ENCODE results near the gene LRP5.

Gene LRP5

DNA sequence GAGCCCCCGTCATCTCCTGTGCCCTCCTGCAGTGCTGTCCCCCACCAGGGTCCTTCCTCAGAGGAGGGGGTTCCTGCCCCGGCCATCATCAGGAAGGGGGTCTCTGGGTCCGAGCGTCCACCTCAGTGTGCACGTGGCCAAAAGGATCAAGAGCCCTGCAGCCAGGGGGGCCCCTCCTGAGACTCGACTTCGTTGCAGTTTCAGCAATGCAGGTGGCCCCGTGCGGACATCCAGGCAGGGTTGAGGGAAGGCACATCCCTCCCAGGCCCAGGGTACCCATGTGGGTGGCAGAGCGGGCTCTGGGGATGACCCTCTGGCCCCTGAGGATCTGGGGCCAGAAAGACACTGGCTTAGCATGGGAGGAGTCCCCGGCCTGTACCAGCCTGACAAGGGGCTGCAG is 41.3 kb downstream of the LRP5 start:
- no peak overlapping the region for H3K9ac ChIP-seq (ENCODE audit: low read depth, low read length, poor library complexity, severe bottlenecking)
- no peaks in the 10 kb centered on the region for H3F3A ChIP-seq (ENCODE audit: low read depth)
- no peak overlapping the region for H3K4me3 ChIP-seq (ENCODE audit: low read length, poor library complexity, severe bottlenecking)
- TF ChIP-seq, protein P1, sequence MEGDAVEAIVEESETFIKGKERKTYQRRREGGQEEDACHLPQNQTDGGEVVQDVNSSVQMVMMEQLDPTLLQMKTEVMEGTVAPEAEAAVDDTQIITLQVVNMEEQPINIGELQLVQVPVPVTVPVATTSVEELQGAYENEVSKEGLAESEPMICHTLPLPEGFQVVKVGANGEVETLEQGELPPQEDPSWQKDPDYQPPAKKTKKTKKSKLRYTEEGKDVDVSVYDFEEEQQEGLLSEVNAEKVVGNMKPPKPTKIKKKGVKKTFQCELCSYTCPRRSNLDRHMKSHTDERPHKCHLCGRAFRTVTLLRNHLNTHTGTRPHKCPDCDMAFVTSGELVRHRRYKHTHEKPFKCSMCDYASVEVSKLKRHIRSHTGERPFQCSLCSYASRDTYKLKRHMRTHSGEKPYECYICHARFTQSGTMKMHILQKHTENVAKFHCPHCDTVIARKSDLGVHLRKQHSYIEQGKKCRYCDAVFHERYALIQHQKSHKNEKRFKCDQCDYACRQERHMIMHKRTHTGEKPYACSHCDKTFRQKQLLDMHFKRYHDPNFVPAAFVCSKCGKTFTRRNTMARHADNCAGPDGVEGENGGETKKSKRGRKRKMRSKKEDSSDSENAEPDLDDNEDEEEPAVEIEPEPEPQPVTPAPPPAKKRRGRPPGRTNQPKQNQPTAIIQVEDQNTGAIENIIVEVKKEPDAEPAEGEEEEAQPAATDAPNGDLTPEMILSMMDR (conservative IDR thresholded peaks at IDR 0.05; ENCODE audit: low read length) = no peak
- TF ChIP-seq EZH2phosphoT487 (IDR thresholded peaks at IDR 0.05; ENCODE audit: borderline replicate concordance) = no peak
- H3K36me3 ChIP-seq (ENCODE audit: insufficient read depth, low read length) = peaks cover 45% of the 10 kb centered on the region; the same call in 1 of the 2 replicates
- H3K27me3 ChIP-seq (ENCODE audit: insufficient read depth, low read length, poor library complexity, severe bottlenecking) = no peaks in the 10 kb centered on the region
- H3K79me2 ChIP-seq (ENCODE audit: insufficient read depth, low read length) = peaks cover 16% of the 10 kb centered on the region; the same call in 1 of the 2 replicates
- peaks cover 13% of the 10 kb centered on the region for H4K20me1 ChIP-seq (ENCODE audit: insufficient read depth, low read length, poor library complexity, severe bottlenecking)
- H3K9me3 ChIP-seq (ENCODE audit: insufficient read depth, low read depth, low read length) = no peaks in the 10 kb centered on the region
- H3K4me1 ChIP-seq (ENCODE audit: insufficient read depth, low read length, poor library complexity, severe bottlenecking) = no peaks in the 10 kb centered on the region
- no peak overlapping the region for H2AFZ ChIP-seq (ENCODE audit: low read length)
- H3K4me2 ChIP-seq (ENCODE audit: low read depth, low read length, poor library complexity, severe bottlenecking) = no peak overlapping the region
- H3K9me2 ChIP-seq (replicated peaks; ENCODE audit: low read depth, low read length) = no peaks in the 10 kb centered on the region

DNA sequence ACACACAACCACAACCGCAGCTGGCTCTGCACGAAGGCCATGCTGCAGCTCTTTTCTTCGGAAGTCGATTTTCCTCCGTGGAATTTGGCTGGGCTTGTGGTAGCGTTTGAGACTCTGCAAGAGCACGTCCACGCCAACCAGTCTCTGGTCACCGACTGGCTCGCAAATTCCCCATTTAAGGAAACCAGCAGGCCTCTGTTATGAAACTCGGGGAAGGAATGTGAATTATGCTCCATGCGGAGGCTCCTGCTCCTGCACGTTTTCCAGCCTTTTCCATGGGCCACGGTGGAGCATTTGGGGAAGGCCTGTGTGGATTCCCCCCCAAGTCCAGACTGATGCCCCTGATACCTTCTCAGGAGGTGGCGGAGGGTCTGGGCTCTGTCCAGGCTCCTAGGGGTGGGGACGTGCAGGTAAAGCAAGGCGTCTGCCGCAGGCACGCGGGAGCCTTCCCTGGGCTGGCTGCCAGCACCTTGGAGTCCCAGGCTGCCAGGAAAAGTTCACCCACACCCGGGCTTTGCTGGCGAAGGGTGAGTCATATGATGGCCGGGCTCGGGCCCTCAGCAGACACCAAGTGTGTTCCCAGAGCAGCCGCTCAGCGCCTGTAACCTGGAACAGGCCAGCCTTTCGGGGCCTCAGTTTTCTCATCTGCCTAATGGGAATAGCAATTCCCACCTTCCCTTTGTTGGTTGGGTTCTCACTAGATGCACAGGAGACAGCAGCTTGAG is 41.9 kb downstream of the LRP5 start:
- Histone ChIP-seq H3K27me3 (ENCODE audit: insufficient read depth, low read length, poor library complexity, severe bottlenecking) (no peaks in the 10 kb centered on the region), H4K20me1 (ENCODE audit: insufficient read depth, low read length, poor library complexity, severe bottlenecking) (peaks cover 13% of the 10 kb centered on the region), H3F3A (ENCODE audit: low read depth) (no peaks in the 10 kb centered on the region), H3K4me2 (ENCODE audit: low read depth, low read length, poor library complexity, severe bottlenecking) (no peak overlapping the region), H3K4me1 (ENCODE audit: insufficient read depth, low read length, poor library complexity, severe bottlenecking) (no peaks in the 10 kb centered on the region), H3K36me3 (ENCODE audit: insufficient read depth, low read length) (peaks cover 49% of the 10 kb centered on the region; the same call in 1 of the 2 replicates), H3K9me2 (replicated peaks; ENCODE audit: low read depth, low read length) (no peaks in the 10 kb centered on the region), H3K9me3 (ENCODE audit: insufficient read depth, low read depth, low read length) (no peaks in the 10 kb centered on the region), H2AFZ (ENCODE audit: low read length) (no peak overlapping the region), H3K4me3 (ENCODE audit: low read length, poor library complexity, severe bottlenecking) (no peak overlapping the region), H3K9ac (ENCODE audit: low read depth, low read length, poor library complexity, severe bottlenecking) (no peak overlapping the region), H3K79me2 (ENCODE audit: insufficient read depth, low read length) (peaks cover 16% of the 10 kb centered on the region; the same call in 1 of the 2 replicates)
- TF ChIP-seq, protein P1 (conservative IDR thresholded peaks at IDR 0.05; ENCODE audit: low read length) = no peak
- no peak for TF ChIP-seq EZH2phosphoT487 (IDR thresholded peaks at IDR 0.05; ENCODE audit: borderline replicate concordance)

DNA sequence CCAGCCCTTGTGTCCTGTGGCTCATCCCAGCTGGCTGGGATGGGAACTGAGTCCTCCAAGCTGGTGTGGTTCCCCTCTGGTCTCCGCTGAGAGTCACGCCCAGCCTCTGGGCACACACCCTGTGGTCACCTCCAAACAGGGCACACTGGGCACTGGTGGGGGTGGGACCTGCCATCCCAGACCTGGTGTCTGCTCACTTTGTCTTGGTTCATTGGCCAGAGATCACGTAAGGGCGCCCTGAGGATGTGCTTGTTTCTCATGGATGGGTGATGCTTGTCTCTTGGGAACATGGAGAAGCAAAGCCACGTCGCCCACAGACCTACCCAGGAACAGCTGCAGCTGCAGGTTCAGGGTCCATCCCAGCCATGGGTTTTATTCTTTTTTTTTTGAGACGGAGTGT is 43.1 kb downstream of the LRP5 start:
- peaks cover 48% of the 10 kb centered on the region; the same call in 1 of the 2 replicates for H3K36me3 ChIP-seq (ENCODE audit: insufficient read depth, low read length)
- H3K4me3 ChIP-seq (ENCODE audit: low read length, poor library complexity, severe bottlenecking) = no peak overlapping the region
- H3K9me3 ChIP-seq (ENCODE audit: insufficient read depth, low read depth, low read length) = no peaks in the 10 kb centered on the region
- H3K79me2 ChIP-seq (ENCODE audit: insufficient read depth, low read length) = peaks cover 16% of the 10 kb centered on the region; the same call in 1 of the 2 replicates
- H3K9me2 ChIP-seq (replicated peaks; ENCODE audit: low read depth, low read length) = no peaks in the 10 kb centered on the region
- H3K27me3 ChIP-seq (ENCODE audit: insufficient read depth, low read length, poor library complexity, severe bottlenecking) = no peaks in the 10 kb centered on the region
- peaks cover 13% of the 10 kb centered on the region for H4K20me1 ChIP-seq (ENCODE audit: insufficient read depth, low read length, poor library complexity, severe bottlenecking)
- H3K4me2 ChIP-seq (ENCODE audit: low read depth, low read length, poor library complexity, severe bottlenecking) = no peak overlapping the region
- no peaks in the 10 kb centered on the region for H3K4me1 ChIP-seq (ENCODE audit: insufficient read depth, low read length, poor library complexity, severe bottlenecking)
- TF ChIP-seq EZH2phosphoT487 (IDR thresholded peaks at IDR 0.05; ENCODE audit: borderline replicate concordance) = no peak
- TF ChIP-seq, protein P1 (conservative IDR thresholded peaks at IDR 0.05; ENCODE audit: low read length) = no peak
- H3F3A ChIP-seq (ENCODE audit: low read depth) = no peaks in the 10 kb centered on the region
- H2AFZ ChIP-seq (ENCODE audit: low read length) = no peak overlapping the region
- no peak overlapping the region for H3K9ac ChIP-seq (ENCODE audit: low read depth, low read length, poor library complexity, severe bottlenecking)

Measured in Loucy (cell line).